Measurements from ENCODE around the gene RAB14.

RAB14 gene

DNA sequence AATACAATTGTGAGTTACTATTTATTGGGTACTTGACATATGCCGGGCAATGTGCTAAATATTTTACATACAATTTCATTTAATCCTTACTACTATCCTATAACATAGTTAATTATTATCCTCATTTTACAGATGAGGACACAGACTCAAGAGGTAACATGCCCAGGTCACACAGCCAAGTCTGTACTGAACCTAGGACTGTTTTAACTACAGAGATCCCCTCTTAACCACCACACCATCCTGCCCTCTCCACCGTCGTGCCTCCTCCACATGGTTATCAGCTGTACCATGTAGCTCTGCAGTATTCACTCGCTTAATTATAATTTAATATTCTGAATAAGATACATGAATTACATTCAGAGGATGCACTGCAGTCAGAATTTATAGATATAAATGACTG, 5.3 kb downstream of the RAB14 start:
- Histone ChIP-seq H3K36me3 (ENCODE audit: control insufficient read depth in 2 of 2, insufficient read depth in 1 of 2, low read length in 2 of 2) (no peaks in the 10 kb centered on the region), H3K9me3 (ENCODE audit: control insufficient read depth, insufficient read depth, low read depth, low read length) (no peaks in the 10 kb centered on the region), H3K27ac (ENCODE audit: extremely low read depth, low read depth, low read length) (no peak overlapping the region), H3K4me1 (ENCODE audit: control insufficient read depth, insufficient read depth, low read length) (peaks cover 4% of the 10 kb centered on the region; the same call in 1 of the 2 replicates), H3K4me3 (ENCODE audit: low read depth, low read length) (no peak overlapping the region)
- TF ChIP-seq ZNF341 (tag by site-specific recombination; IDR thresholded peaks at IDR 0.05; ENCODE audit: low read depth) (no peak), ZNF670 (tag by site-specific recombination; IDR thresholded peaks at IDR 0.05; ENCODE audit: low read depth) (no peak), ZNF426 (tag by site-specific recombination; IDR thresholded peaks at IDR 0.05) (no peak), ZNF311 (tag by site-specific recombination; IDR thresholded peaks at IDR 0.05; ENCODE audit: borderline replicate concordance) (no peak), ZNF624 (tag by site-specific recombination; IDR thresholded peaks at IDR 0.05) (no peak), ZBTB48 (tag by site-specific recombination; IDR thresholded peaks at IDR 0.05) (no peak), ZNF837 (tag by site-specific recombination; IDR thresholded peaks at IDR 0.05) (no peak), ZNF768 (tag by site-specific recombination; IDR thresholded peaks at IDR 0.05) (no peak), ZNF394 (tag by site-specific recombination; IDR thresholded peaks at IDR 0.05; ENCODE audit: borderline replicate concordance) (no peak), ZSCAN30 (tag by site-specific recombination; IDR thresholded peaks at IDR 0.05) (no peak), ZNF654 (tag by site-specific recombination; IDR thresholded peaks at IDR 0.05; ENCODE audit: low read depth) (no peak), ZNF211 (tag by site-specific recombination; IDR thresholded peaks at IDR 0.05; ENCODE audit: low read depth) (no peak), ZNF560 (tag by site-specific recombination; IDR thresholded peaks at IDR 0.05; ENCODE audit: borderline replicate concordance) (no peak), PRDM1 (tag by site-specific recombination; IDR thresholded peaks at IDR 0.05) (no peak), BCL11B (tag by site-specific recombination; IDR thresholded peaks at IDR 0.05; ENCODE audit: low read depth) (no peak), ZNF354C (tag by site-specific recombination; IDR thresholded peaks at IDR 0.05; ENCODE audit: borderline replicate concordance, low read depth) (no peak), ZNF214 (tag by site-specific recombination; IDR thresholded peaks at IDR 0.05; ENCODE audit: borderline replicate concordance) (no peak), ZNF626 (tag by site-specific recombination; IDR thresholded peaks at IDR 0.05) (no peak)
- TF ChIP-seq, protein P1, sequence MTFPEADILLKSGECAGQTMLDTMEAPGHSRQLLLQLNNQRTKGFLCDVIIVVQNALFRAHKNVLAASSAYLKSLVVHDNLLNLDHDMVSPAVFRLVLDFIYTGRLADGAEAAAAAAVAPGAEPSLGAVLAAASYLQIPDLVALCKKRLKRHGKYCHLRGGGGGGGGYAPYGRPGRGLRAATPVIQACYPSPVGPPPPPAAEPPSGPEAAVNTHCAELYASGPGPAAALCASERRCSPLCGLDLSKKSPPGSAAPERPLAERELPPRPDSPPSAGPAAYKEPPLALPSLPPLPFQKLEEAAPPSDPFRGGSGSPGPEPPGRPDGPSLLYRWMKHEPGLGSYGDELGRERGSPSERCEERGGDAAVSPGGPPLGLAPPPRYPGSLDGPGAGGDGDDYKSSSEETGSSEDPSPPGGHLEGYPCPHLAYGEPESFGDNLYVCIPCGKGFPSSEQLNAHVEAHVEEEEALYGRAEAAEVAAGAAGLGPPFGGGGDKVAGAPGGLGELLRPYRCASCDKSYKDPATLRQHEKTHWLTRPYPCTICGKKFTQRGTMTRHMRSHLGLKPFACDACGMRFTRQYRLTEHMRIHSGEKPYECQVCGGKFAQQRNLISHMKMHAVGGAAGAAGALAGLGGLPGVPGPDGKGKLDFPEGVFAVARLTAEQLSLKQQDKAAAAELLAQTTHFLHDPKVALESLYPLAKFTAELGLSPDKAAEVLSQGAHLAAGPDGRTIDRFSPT (tag by site-specific recombination; IDR thresholded peaks at IDR 0.05) = no peak
- TF ChIP-seq, protein P2, sequence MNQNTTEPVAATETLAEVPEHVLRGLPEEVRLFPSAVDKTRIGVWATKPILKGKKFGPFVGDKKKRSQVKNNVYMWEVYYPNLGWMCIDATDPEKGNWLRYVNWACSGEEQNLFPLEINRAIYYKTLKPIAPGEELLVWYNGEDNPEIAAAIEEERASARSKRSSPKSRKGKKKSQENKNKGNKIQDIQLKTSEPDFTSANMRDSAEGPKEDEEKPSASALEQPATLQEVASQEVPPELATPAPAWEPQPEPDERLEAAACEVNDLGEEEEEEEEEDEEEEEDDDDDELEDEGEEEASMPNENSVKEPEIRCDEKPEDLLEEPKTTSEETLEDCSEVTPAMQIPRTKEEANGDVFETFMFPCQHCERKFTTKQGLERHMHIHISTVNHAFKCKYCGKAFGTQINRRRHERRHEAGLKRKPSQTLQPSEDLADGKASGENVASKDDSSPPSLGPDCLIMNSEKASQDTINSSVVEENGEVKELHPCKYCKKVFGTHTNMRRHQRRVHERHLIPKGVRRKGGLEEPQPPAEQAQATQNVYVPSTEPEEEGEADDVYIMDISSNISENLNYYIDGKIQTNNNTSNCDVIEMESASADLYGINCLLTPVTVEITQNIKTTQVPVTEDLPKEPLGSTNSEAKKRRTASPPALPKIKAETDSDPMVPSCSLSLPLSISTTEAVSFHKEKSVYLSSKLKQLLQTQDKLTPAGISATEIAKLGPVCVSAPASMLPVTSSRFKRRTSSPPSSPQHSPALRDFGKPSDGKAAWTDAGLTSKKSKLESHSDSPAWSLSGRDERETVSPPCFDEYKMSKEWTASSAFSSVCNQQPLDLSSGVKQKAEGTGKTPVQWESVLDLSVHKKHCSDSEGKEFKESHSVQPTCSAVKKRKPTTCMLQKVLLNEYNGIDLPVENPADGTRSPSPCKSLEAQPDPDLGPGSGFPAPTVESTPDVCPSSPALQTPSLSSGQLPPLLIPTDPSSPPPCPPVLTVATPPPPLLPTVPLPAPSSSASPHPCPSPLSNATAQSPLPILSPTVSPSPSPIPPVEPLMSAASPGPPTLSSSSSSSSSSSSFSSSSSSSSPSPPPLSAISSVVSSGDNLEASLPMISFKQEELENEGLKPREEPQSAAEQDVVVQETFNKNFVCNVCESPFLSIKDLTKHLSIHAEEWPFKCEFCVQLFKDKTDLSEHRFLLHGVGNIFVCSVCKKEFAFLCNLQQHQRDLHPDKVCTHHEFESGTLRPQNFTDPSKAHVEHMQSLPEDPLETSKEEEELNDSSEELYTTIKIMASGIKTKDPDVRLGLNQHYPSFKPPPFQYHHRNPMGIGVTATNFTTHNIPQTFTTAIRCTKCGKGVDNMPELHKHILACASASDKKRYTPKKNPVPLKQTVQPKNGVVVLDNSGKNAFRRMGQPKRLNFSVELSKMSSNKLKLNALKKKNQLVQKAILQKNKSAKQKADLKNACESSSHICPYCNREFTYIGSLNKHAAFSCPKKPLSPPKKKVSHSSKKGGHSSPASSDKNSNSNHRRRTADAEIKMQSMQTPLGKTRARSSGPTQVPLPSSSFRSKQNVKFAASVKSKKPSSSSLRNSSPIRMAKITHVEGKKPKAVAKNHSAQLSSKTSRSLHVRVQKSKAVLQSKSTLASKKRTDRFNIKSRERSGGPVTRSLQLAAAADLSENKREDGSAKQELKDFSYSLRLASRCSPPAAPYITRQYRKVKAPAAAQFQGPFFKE (tag by site-specific recombination; IDR thresholded peaks at IDR 0.05; ENCODE audit: borderline replicate concordance) = no peak
- CTCF ChIA-PET = interaction anchor here (0.6 to 1.0 kb wide), 2 partner anchors 23 to 210 kb away, joined by 3 to 4 read pairs; no protein-coding TSS in a partner anchor
- POLR2A ChIA-PET = no interaction called here

All from HEK293 (cell line).